NCI-H526 (cell line): ENCODE results near the gene UNC93A.
A peak's percentile ranks its signal among the peaks of the same experiment; 100 is the strongest.
"Not testable (repeated sequence)": the region's sequence is repeated elsewhere in the genome, so short reads cannot be mapped to it uniquely, and the experiment has no call there.

ENCODE experiments used
- DNase-seq, 2 experiments: peaks; one replicate each; lab custom pipeline; 2025; lab: John Stamatoyannopoulos, UW

UNC93A gene

DNA sequence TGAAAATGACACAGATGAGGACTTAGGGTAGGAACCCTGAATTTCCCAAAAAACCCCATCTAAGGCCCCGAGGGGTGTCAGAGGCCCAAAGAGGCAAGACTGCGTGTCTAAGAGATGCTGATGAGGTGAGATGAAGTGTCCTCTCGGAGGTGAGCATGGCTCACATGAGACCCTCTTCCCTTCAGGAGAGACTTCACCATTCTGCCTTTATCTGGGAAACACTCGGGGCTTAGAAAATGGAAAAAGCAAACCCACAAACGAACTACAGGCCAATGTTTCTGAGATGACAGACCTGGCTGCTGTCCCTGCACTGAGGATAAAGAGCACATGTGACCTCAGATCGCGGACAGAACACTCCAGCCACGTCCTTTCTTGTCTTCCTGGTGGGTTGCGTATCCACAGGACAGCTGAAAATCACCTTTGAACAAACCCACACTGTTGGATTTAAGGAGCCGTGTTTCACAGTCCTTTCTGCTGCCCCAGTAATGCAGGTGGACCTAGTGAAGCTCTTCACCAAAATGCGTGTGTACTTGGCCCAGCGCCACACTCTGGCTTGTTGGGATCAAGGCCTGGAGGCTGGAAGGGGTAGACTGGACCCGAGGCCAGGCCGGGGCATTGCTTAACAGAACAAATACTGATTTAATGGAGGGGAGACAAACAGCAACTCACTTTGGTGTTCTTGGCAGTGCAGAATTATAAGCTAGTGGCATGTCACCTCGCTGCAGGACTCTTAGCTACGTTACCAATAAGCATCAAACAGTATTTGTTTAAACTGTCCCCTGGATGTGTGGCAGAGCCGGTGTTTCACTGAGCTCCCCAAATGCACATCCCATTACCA, 18.5 kb downstream of the UNC93A start:
- peak in 1 of 2 experiments; percentile 13 for DNase-seq

DNA sequence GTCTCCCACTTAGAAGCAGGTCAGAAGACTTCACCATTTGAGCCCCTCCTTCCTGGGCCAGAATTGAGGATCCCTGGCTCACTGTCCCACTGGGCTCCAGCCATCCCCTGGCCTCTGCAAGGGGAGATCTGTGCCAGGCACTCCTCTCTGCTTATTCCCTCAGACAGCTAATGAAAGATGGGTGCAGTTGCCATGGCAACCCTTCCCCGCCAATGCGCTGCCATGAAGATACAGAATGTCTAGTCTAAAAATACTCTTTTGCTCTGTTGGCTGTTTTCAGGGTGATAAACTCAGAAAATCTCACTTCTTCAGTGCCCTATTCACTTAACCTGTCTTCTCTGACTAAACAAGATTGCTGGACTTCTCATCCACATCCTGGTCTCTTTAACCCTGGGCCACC, 20.2 kb downstream of the UNC93A start:
- DNase-seq = no peak

DNA sequence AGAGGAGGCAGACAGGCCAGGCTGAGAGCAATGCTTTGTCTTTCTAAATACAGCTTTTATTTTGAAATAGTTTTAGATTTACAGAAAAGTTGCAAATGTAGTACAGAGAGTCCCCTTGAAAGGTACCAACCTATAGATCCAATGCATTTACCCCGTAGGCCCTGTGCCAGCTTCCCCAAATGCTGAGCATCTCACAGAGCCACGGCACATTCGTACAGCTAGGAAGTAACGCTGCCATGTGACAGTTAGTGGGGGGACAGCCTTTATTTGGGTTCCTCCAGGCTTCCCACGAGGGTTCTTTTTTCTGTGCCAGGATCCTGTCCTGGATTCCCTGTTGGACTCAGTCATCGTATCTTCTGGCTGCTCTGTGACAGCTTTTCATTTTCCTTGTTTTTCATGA, 20.6 kb downstream of the UNC93A start:
- DNase-seq = not testable (repeated sequence)

DNA sequence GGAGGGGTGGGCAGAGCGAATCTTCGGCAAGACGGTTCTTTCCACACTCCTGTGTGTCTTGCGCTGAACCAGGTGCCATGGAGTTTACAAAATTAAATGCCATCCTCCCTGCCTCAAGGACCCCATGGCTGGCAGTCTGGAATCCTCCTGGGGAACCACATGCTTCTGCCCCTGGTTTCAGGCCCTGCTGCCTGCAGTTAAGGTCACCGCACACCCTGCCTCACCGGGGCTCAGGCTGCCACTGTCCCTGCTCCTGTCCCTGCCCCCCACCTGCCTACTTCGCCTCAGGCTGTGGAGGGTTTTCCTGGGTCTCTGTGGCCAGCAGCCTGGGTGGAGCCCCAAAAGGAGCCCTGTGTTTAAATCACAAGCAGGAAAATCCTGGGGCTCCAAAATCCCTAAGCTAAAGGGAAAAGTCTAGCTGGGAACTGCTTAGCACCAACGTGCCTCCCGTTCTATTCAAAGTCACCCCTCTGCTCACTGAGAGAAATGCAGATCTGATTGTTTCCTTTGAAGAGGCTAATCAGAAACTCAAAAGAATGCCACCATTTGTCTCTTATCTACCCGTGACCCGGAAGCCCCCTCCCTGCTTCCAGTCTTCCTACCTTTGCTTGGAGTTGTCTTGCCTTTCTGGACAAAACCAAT, 23.2 kb downstream of the UNC93A start:
- DNase-seq = no peak

DNA sequence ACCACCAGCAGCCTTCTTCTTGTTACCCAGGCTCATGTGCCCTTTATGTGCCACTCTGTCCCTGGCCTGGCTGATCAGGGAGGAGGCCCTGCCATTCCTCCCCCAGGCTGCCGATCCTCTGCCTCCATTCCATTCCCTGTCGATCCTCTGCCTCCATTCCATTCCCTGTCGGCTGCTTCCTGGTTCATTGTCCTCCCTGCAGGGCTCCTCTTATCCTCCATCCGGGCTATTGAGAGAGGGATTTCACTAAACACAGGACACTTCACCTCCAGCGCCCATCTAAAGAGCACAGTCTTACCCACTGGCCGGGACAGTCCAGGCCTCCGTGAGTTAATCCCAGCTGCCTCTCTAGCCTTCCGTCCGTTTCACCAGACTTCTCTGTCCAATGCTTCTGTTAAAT, 26.1 kb downstream of the UNC93A start:
- DNase-seq = no peak

DNA sequence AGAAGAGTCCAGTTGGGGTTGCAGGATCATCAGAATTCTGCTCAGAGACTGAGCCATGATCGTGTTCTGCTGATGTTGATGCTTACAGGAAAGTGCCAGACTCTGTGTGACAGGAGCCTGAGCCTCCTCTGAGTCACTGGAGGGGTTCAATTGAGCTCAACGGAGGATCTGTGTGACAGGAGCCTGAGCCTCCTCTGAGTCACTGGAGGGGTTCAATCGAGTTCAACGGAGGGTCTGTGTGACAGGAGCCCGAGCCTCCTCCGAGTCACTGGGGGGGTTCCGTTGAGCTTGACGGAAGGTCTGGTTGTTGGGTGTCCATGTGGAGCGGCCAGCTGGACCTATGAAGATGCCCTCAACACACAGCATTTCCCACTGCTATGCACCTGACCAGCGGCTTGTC, 27.2 kb downstream of the UNC93A start:
- not testable (repeated sequence) for DNase-seq

DNA sequence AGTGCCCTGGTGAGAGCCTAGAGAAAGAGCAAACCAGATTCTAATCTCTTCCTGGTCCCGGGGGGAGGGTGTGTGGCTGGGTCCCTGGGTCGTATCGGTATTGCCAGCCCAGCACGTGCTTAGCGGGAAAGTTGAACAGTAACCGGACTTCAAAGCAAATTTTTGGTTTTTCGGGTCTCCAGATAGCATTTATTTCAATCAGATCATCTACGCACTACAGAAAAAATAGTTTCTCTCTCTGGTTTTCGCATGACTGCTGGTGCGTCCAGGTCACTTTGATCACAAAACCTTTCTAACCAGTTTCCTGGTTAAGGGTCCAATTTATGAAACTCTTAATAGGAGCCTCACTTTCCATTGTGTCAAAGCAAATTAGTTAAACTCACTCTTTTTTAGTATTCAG, 27.7 kb downstream of the UNC93A start:
- DNase-seq = not testable (repeated sequence)

DNA sequence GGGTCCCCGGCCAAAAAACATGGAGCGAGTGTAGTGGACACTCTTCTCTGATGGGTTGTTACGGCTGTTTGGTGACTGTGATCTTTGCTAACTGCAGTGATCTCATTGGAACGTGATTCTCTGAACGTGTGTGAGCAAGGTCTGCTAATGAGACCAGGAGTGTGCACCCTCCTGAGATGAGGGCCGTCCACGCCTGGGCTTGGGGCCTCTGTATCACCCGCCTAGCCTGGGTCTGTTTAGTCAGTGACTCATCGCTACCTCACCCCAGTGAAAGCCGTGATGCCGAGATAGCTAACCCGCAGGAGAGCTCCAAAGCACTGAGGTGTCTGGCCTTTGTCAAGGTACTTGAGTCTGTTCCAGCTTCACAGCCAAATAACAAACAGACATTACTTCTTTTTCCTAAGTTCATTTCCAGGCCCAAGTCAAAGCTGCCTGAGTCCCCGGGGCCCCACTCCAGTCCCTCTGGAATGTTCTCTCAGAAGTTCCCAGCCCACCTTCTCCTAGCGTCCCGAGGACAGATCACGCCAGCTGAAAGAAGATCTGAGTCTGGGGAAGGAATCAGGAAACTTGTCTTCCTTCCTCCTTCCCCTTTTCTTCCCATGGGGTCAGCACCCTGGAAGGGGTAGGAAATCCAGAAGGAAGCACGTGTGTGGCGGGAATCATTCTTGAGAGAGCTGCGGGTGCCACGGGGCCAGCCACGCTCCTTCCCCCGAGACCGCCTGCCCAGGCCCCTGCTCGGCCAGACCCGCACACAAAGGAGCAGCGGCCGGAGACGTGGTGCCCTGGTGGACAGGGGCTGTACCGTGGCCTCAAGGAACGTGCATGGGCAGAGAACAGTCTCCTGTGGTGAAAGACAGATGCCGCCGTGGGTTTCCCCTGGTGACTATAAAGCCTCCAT, 29.0 kb downstream of the UNC93A start:
- not testable (repeated sequence) for DNase-seq

DNA sequence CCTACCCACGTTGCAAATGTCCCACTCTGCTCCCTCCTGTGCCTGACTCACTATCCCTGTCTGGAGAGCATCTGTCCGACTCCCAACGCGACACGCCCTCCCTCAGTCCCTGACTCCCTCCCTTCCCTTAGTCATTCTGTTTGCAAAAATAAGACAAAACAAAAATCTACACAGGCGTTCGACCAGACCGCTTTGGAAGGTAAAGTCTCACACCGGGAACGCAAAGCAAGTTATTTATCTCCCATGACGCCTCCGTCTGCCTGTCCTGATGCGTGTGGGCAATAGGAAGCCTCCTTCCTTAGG, 29.6 kb downstream of the UNC93A start:
- DNase-seq = not testable (repeated sequence)

DNA sequence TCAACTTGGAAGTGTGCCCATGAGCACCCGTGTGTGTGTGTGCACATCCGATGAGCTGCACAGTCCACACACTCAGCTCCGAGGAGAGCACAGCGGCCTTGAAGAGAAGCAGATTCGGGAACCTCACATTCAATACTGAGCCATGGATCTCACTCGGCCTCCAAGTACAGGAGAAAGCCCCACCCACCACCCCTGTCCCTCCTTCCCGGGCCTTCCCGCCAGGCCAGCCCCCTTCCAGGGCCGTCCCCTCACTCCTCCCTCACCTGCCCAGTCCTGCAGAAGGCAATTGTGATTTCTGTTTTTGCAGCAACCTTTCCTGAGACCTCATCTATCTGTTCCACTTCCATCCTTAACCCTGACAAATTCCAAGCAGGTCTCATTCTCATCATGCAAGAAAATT, 30.1 kb downstream of the UNC93A start:
- not testable (repeated sequence) for DNase-seq

DNA sequence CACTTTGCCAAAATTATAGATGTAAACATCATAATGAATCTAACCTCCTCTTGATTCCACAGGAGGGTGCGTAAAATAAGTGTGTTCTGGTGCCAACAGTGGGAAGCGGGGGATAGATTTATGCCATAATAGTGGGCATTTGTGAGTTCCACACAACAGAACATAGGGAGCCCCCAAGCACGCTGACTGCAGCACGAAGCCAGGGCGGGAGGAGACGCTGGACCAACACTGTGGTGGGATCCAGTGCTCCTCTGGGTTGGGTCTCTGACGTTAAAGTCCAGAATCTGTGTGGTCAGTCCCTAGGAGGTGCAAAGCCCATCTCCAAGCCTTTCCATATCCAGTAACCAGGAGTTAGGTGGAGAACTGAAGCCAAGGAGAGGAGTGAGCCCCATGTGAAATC, 32.0 kb downstream of the UNC93A start:
- no peak for DNase-seq

DNA sequence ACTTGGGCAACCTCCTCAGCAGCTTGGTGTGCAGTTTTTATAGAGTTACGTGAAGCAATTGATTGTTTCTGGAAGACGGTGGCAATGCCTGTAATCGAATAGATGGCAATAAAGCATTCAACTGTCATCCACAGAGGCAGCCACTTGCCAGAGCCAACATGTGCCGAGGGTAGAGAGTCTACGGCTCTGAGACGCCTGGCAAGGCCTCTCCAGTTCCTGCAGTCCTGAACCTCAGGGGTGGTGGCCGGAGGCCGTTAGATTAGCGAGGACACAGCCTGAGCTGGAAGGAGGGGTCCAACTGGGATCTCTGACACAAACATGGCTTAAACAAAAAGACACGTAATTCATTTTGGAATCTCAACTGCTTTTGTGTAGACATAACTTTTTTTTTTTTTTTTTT, 33.0 kb downstream of the UNC93A start:
- DNase-seq = no peak

DNA sequence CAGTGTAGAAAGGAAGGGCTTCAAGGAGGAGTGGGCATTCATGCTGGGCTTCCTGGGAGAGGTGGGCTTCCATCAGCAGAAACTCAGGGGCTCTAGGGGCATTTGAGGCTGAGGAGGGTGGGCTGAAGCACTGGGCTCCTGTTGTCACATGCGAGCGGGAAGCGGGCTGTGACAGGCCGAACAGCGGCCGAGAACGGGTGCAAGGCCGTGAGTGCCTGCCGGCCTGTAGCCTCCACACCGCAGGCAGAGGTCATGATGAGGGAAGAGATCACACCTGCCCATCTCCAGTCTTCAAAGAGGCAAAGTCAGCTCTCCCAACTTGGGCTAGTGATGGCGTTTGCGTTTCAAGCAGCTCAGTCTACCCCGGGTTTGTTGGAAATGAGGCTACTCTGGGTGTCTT, 34.7 kb downstream of the UNC93A start:
- no peak for DNase-seq

DNA sequence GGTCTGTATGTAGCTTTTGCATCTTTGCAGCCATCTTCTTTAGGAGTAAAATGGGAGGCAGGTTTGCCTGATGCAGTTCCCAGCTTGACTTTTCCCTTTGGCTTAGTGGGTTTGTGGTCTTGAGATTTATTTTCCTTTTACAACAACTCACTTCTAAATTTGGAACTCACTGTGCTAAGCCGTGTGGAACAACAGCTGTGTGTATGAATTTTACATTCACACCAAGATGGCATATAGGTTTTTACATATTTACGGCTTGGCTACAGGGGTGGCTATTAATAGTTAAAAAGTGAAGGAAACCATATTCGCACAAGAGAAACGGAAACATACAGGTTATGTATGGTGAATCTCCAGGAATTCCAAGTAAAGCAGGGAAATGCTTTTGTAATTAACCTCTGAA, 36.3 kb downstream of the UNC93A start:
- DNase-seq = no peak

DNA sequence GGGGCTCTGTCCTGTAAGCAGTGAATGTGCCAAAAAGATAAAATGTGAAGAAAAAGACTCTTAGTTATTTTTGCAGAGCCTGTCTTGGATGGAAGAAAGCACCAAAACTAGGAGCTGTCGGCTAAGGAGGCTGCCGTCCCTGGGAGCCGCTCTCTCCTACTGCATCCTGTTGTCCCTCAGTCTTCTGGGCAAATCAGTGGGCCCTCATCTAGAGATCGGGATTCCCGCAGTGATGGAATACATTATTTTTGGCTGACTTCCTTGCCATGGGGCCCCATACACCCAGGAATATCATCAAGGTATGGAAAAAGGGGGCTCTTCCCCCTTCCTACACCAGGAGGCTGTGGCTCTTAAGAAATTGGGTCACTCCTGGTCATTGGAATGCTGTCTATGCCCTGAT, 37.0 kb downstream of the UNC93A start:
- DNase-seq = no peak

DNA sequence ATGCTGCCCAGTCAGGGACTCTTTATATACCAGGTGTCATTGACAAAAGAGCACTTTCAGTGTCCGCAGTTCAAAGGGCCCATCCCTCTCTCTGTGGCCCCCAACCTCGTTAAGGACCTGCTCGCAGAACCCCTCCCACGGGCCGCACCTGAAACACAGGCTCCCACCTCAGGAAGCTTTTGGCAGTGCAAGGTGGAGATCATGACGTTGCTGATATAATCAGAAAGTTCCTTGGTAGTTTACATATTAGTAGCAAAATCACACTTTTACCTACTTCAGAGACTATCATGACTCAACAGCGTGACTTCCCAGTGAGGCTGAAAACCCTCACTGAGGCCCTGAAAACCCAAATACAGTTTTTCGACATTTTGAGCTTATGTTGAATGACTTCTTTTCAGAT, 37.9 kb downstream of the UNC93A start:
- DNase-seq = no peak

DNA sequence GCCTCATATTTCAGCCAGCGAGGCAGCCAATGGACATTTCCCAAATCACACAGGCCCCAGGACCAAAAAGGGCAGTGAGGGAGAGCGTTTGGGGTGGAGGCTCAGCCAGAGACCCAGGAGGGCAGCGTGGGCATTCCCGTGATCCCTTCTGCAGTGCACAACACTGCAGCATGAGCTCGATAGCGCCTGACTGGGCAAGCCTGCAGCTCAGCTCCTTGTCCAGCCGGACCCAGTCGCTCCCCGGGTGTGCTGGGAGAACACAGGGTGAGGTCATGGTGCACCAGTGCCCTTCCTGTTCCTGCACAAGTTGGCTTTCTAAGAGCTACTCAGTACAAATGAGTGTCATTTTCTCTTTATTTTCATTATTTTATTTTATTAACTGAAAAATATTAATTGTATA, 39.6 kb downstream of the UNC93A start:
- no peak for DNase-seq

DNA sequence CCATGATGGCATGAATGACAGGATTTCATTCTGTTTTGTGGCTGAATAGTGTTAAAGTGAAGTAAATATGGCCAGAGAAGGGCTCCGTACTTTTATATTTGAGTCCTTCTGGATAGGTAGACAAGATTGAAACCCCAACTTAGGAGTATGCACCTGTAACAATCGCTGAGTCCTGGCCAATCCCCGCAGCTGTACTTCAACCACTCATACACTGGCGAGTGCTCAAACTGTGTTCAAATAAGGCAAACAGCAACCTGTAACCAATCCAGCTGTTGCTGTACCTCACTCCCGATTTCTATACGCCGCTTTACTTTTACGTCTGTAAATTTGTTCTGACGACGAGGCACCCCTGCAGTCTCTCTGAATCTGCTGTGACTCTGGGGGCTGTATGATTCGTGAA, 40.5 kb downstream of the UNC93A start:
- no peak for DNase-seq

DNA sequence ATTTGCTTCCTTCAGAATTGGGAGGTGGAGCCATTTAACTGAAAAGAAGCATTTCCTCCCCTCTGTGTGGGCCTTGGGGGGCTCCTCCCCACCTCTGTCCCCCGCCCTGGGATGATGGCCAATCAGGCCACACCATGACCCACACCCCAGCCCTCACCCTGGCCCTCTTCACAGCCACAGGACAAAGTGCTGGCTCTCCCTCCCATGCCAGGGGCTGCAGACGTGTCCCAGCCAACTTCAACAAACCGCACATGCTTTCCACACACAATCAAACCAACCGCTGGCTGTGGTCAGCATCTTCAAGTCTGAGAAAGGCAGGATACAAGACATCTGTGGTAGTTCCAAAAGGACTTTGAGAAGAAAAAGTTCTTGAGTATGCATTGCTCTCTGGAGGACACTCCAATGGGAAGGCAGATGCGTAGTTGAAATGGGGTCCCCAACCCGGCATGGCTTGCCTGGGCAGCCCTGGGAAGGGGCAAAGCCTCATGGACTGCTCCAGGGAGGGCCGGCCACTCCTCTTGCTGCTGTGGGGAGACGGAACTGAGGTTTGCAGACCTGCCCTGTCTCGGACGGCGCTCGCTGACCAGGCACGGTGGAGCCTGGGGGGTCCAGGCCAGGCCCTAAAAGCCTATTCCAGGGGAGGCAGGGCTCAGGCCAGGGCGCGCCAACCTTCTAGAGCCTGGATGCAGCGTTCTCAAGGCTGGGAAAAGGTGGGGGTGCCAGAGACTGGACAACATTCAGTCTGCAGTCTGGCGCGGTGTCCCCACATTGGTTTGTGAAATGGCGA, 45.9 kb downstream of the UNC93A start:
- no peak for DNase-seq

DNA sequence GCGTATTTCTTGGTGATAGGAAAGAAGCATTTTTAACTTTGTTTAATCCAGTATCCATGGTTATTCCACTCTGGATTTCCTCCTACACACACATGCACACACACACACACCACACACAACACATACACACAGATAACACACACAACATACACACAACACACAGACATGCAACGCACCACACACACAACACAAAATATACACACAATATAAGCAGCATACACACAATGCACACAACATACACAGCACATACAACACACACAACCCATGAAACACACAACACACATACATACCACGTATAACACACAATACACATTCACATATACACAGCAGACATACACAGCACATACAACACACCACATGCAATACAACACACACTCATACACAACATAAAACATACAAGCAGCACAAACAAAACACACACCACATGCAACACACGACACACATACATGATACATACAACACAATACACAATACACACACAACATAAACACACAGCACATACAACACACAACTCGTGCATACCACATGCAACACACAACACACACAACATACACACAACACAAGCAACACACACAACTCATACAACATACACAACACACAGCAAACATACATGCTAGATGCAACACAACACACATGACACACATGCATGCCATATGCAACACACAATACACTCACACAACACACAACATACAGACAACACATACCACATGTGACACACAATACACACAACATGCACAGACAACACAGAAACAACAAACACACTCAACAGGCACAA, 46.7 kb downstream of the UNC93A start:
- DNase-seq = no peak

DNA sequence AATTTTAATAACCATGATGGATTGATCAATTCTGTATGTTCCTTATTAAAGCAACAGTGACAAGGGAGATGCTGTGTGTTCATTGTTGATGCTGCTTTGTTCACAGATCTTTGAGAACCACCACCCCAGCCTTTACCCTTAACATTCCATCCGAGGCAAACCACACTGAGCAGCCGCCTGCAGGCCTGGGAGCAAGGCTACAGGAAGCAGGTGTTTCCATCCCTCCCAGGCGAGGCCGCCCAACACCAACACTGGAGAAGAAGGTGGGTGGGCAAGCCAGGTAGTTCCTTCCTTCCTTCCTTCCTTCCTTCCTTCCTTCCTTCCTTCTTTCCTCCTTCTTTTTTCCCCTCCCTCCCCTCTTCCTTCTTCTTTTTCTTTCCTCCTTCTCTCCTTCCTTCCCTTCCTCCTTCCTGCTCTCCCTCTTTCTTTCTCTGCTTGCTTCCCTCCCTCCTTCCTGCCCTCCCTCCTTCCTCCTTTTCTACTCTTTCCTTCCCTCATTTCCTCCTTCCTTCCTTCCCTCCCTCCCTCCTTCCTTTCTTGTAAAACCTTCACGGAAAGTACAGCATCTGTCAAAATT, 47.5 kb downstream of the UNC93A start:
- no peak for DNase-seq
